Suprapubic skin (tissue), 4 donors: ENCODE measurements around the gene F10. TPM values are rescaled to one million over a fixed set of nuclear protein-coding genes. Genes with fewer than 3 reads are reported as not detected.

Source experiments
- DNase-seq, 2 donors: peaks; one replicate each; pipeline ENCODE4 v3.0.0-alpha.2; 2019; ENCODE audit warnings: low spot score in 2 of 2
- H3K27ac ChIP-seq: fragments of 200-600 bp; sonication (generic); one replicate; pipeline ENCODE4 v1.5.1; 2019
- H3K27me3 ChIP-seq: fragments of 200-600 bp; sonication (generic); one replicate; pipeline ENCODE4 v1.5.1; 2019
- H3K36me3 ChIP-seq: fragments of 200-600 bp; sonication (generic); one replicate; pipeline ENCODE4 v1.5.1; 2019
- H3K4me1 ChIP-seq: fragments of 200-600 bp; sonication (generic); one replicate; pipeline ENCODE4 v1.5.1; 2019
- H3K4me3 ChIP-seq: fragments of 200-600 bp; sonication (generic); one replicate; pipeline ENCODE4 v1.5.1; 2019; ENCODE audit warnings: mild to moderate bottlenecking
- H3K9me3 ChIP-seq: fragments of 200-600 bp; sonication (generic); one replicate; pipeline ENCODE4 v1.5.1; 2019
- CTCF ChIP-seq, 2 donors: fragments of 200-600 bp in 1 of 2; fragments of 450-650 bp in 1 of 2; sonication (generic) in 1 of 2; IDR thresholded peaks; one replicate each; pipeline ENCODE4 v1.5.1; 2016 to 2019; ENCODE audit warnings: antibody characterized with exemption in 2 of 2, mild to moderate bottlenecking in 1 of 2, moderate library complexity in 1 of 2
- EP300 ChIP-seq: sonication (generic); formaldehyde crosslinking; IDR thresholded peaks from one replicate; pipeline ENCODE4 v1.6.1; 2017; ENCODE audit warnings: antibody characterized with exemption
- POLR2A ChIP-seq, 2 donors: fragments of 450-650 bp; IDR thresholded peaks; one replicate each; pipeline ENCODE4 v1.6.1; 2017; ENCODE audit warnings: antibody characterized with exemption in 2 of 2, mild to moderate bottlenecking in 2 of 2, moderate library complexity in 2 of 2
- POLR2AphosphoS5 ChIP-seq, 3 donors: sonication (generic); formaldehyde crosslinking; IDR thresholded peaks; one replicate each; pipeline ENCODE4 v1.6.1; 2017; ENCODE audit warnings: antibody characterized with exemption in 3 of 3
- WGBS: methylation state at CpG from one replicate; pipeline ENCODE4 v1.1.5; 2018; 5-methylcytosine and 5-hydroxymethylcytosine counted together
- total RNA-seq, 4 donors: library from RNA; depleted of rRNA; stranded (reverse); fragments of >200 nt; gene quantifications; one replicate each; pipeline ENCODE4 v1.1.0, GENCODE V29; 2016

Gene F10
- total RNA-seq, 4 donors from 2014 or later: 4.9 to 7.8 (median 6.7) TPM

DNA sequence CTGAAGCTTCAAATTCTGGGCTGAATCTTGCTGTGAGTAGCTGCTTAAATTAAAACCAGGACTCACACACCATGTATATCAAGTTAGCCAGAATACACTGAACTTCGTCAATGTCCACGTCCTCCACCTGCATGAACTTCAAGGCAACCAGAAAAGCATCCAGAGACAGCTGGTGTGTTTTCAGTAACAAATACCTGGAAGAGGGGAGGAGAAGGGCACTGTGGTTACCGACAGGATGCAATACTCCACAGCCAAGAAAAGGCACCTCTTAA lies 56.2 kb downstream of the F10 start:
- WGBS: 84% methylated on average over 3 of the region's 3 CpGs
- TF ChIP-seq POLR2A (IDR thresholded peaks at IDR 0.05) (no peak), EP300 (no peak), POLR2AphosphoS5 (IDR thresholded peaks at IDR 0.05) (no peak), CTCF (IDR thresholded peaks at IDR 0.05) (no peak)
- H3K36me3 ChIP-seq: peaks cover 92% of the 10 kb centered on the region
- H3K4me1 ChIP-seq: no peaks in the 10 kb centered on the region
- no peaks in the 10 kb centered on the region for H3K27me3 ChIP-seq
- no peak overlapping the region for H3K27ac ChIP-seq
- no peak for DNase-seq
- no peaks in the 10 kb centered on the region for H3K9me3 ChIP-seq
- H3K4me3 ChIP-seq: no peak overlapping the region

DNA sequence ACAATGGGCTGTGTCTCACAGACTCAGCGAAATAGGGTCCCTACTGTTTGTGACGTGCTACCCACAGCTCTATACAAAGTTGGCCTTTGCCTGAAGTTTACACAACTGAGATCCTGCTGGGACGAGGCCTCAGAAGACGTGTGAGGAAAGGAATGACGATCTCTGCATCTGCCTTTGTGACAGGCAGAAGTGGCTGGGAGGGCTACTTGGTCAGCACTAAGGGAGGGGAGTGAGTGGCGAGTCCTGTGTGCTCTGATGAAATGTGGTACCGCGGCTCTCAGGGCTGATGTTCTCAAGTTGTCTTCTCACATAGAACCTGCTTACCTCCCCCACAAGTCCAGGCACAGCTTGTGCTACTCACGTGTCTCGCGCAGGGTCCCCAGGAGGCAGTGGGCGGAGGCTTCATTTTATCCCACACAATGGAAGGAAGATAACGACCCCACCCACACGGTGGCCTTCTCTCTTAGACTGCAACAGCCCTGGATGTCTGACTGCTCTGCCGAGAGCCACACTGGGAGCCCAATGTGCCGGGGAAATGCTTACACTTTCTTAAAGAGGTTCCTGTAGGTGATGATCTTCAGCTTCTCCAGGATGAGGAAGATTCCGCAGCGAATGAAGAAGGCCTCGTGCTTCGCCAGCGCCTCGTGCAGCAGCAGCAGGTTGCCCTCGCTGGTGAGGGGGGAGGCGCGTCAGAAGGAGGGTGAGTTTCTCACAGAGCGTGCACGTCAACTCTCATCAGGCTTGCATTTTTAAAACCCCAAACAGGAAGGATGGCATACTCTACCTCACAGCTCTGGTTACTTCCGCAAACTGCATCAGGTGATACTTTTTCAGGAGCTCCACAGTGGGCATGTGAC lies 57.0 kb downstream of the F10 start:
- WGBS: 95% methylated on average over 25 of the region's 28 CpGs
- no peak overlapping the region for H3K4me3 ChIP-seq
- no peaks in the 10 kb centered on the region for H3K27me3 ChIP-seq
- TF ChIP-seq CTCF (IDR thresholded peaks at IDR 0.05) (no peak), EP300 (no peak), POLR2A (IDR thresholded peaks at IDR 0.05) (no peak), POLR2AphosphoS5 (IDR thresholded peaks at IDR 0.05) (no peak)
- peaks cover 95% of the 10 kb centered on the region for H3K36me3 ChIP-seq
- H3K9me3 ChIP-seq: no peaks in the 10 kb centered on the region
- H3K27ac ChIP-seq: no peak overlapping the region
- DNase-seq: no peak
- H3K4me1 ChIP-seq: no peaks in the 10 kb centered on the region

DNA sequence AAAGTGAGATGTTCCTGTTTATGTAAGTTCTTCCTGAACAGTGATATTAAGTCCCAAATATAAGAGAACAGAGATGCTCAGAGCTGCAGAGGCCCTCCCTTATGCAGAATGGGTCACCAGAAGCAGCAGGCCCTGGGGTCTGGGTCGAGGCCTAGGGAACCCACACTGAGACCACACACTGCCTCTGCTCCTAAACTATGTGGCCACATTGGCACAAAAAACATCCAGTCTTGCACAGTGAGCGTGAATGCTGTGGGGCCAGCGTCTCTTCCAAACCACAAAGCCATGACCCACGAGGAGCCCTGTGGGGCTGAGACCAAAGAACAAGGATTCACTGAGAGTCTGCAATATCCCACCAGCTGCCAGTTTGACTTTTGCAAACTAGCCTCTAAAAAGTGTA lies 59.4 kb downstream of the F10 start:
- DNase-seq: no peak
- Histone ChIP-seq H3K9me3 (no peaks in the 10 kb centered on the region), H3K4me1 (peaks cover 5% of the 10 kb centered on the region), H3K36me3 (peaks cover 74% of the 10 kb centered on the region), H3K27ac (no peak overlapping the region), H3K27me3 (no peaks in the 10 kb centered on the region), H3K4me3 (no peak overlapping the region)
- TF ChIP-seq POLR2A (IDR thresholded peaks at IDR 0.05): no peak
- TF ChIP-seq CTCF (IDR thresholded peaks at IDR 0.05): no peak
- TF ChIP-seq EP300: no peak
- no peak for TF ChIP-seq POLR2AphosphoS5 (IDR thresholded peaks at IDR 0.05)
- 86% methylated on average over 4 of the region's 4 CpGs for WGBS

GRCh38 chr13:113183450-113184129 lies 61.0 kb downstream of the F10 start:
- Histone ChIP-seq H3K4me1 (peaks cover 6% of the 10 kb centered on the region), H3K27me3 (no peaks in the 10 kb centered on the region), H3K27ac (no peak overlapping the region), H3K4me3 (no peak overlapping the region), H3K9me3 (no peaks in the 10 kb centered on the region), H3K36me3 (peaks cover 60% of the 10 kb centered on the region)
- TF ChIP-seq CTCF (IDR thresholded peaks at IDR 0.05) (no peak), POLR2AphosphoS5 (IDR thresholded peaks at IDR 0.05) (no peak), POLR2A (IDR thresholded peaks at IDR 0.05) (no peak), EP300 (no peak)
- DNase-seq: no peak
- WGBS: 86% methylated on average over 14 of the region's 14 CpGs
